ENCODE results near the gene CLIP1.

Gene CLIP1

GRCh38 chr12:122250536-122250935 lies 171.9 kb downstream of the CLIP1 start:
- no peak for DNase-seq (ENCODE audit: low read depth in 2 of 2)

GRCh38 chr12:122250047-122250446 lies 172.4 kb downstream of the CLIP1 start:
- DNase-seq (ENCODE audit: low read depth in 2 of 2): no peak

GRCh38 chr12:122245553-122245952 lies 176.9 kb downstream of the CLIP1 start:
- no peak for DNase-seq (ENCODE audit: low read depth in 2 of 2)

GRCh38 chr12:122244565-122245371 lies 177.7 kb downstream of the CLIP1 start:
- no peak for DNase-seq (ENCODE audit: low read depth in 2 of 2)

GRCh38 chr12:122243965-122244364 lies 178.5 kb downstream of the CLIP1 start:
- no peak for DNase-seq (ENCODE audit: low read depth in 2 of 2)

- no peak for DNase-seq (ENCODE audit: low read depth in 2 of 2)
Observed at GRCh38 chr12:122238861-122239260, 183.6 kb downstream of the CLIP1 start.

- no peak for DNase-seq (ENCODE audit: low read depth in 2 of 2)
Observed at GRCh38 chr12:122235741-122236140, 186.7 kb downstream of the CLIP1 start.

- no peak for DNase-seq (ENCODE audit: low read depth in 2 of 2)
Observed at GRCh38 chr12:122232691-122233090, 189.8 kb downstream of the CLIP1 start.

- DNase-seq (ENCODE audit: low read depth in 2 of 2): no peak
Observed at GRCh38 chr12:122230798-122231197, 191.7 kb downstream of the CLIP1 start.

GRCh38 chr12:122228092-122228491 lies 194.4 kb downstream of the CLIP1 start:
- no peak for DNase-seq (ENCODE audit: low read depth in 2 of 2)

GRCh38 chr12:122227341-122227740 lies 195.1 kb downstream of the CLIP1 start:
- no peak for DNase-seq (ENCODE audit: low read depth in 2 of 2)

GRCh38 chr12:122226366-122227125 lies 195.9 kb downstream of the CLIP1 start:
- no peak for DNase-seq (ENCODE audit: low read depth in 2 of 2)

- DNase-seq (ENCODE audit: low read depth in 2 of 2): peak; percentile 99 to 100
Observed at GRCh38 chr12:122225683-122226365, 196.6 kb downstream of the CLIP1 start, which contains the start of gene DIABLO. DIABLO (minus strand) TSS chr12:122226052; CDS start chr12:122226014, 38 bp downstream.

Data from stimulated activated CD4-positive, alpha-beta T cell treated with anti-CD3 and anti-CD28 coated beads, Interleukin-1b, Interleukin-23, amount 100 ng/mL, for 4 hours (primary cell).